ENCODE results near the gene COL5A1.

- no peak for TF ChIP-seq CTCF (IDR thresholded peaks at IDR 0.05)
- TF ChIP-seq EZH2 (IDR thresholded peaks at IDR 0.05) = no peak
Measured at GRCh38 chr9:134632329-134632728, 9.3 kb upstream of the COL5A1 start.
